ENCODE results near the gene HSPA14. TPM values are rescaled to one million over a fixed set of nuclear protein-coding genes. Genes with fewer than 3 reads are reported as not detected.
A peak's percentile ranks its signal among the peaks of the same experiment; 100 is the strongest.

HSPA14 gene
- total and polyA plus RNA-seq, 10 of the 15 experiments (the other 5 are each of a cell fraction or from before 2014, with no cell fraction given), result 26.6 to 56.1 (median 34.3) TPM

DNA sequence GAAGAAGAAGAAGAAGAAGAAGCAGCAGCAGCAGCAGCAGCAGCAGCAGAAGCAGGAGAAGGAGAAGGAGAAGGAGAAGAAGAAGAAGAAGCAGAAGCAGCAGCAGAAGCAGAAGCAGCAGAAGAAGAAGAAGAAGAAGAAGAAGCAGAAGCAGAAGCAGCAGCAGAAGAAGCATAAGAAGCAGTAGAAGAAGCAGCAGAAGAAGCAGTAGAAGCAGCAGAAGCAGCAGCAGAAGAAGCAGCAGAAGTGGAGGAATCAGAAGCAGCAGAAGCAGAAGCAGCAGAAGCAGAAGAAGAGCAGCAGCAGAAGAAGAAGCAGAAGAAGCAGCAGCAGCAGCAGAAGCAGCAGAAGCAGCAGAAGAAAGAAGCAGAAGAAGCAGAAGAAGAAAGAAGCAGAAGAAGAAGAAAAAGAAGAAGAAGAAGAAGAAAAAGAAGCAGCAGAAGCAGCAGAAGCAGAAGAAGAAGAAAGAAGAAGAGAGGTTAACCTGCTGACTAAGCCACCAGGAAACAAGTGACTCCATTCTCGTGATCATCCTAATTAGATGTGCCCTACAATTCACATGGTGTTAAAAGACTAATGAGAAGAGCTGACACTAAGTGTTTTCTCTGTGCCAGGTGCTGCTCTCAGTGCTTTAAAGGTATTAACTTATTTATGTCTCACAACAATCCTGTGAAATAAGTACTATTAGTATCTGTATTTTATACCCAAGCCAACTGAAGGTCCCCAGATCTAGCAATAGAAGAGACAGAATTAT is 11.9 kb upstream of the HSPA14 start:
- 0% methylated on average over 1 of the region's 1 CpG for WGBS (ENCODE audit: insufficient coverage, insufficient replicate concordance, low lambda C conversion rate, missing lambda C conversion rate)
- Histone ChIP-seq H3K36me3 (ENCODE audit: control insufficient read depth in 2 of 2, insufficient read depth in 2 of 2, low read length in 1 of 2) (no peaks in the 10 kb centered on the region), H4K20me1 (ENCODE audit: control insufficient read depth, insufficient read depth) (no peaks in the 10 kb centered on the region), H3K9me3 (replicated peaks; ENCODE audit: control insufficient read depth, insufficient read depth, low read length) (no peaks in the 10 kb centered on the region), H2AFZ (ENCODE audit: control insufficient read depth, low read depth, low read length) (no peak overlapping the region), H3K79me2 (ENCODE audit: control insufficient read depth, insufficient read depth, low read length) (no peaks in the 10 kb centered on the region), H3K27ac (ENCODE audit: control insufficient read depth, insufficient read depth) (no peak overlapping the region), H3K27me3 (replicated peaks in 1 of 2; ENCODE audit: control insufficient read depth in 2 of 2, insufficient read depth in 2 of 2, low read length in 1 of 2) (no peaks in the 10 kb centered on the region), H3K4me2 (ENCODE audit: control insufficient read depth, insufficient read depth) (no peak overlapping the region), H3K9ac (ENCODE audit: control insufficient read depth, insufficient read depth, low read length) (no peak overlapping the region), H3K4me3 (no peak overlapping the region), H3K4me1 (ENCODE audit: control insufficient read depth, insufficient read depth, low read length) (no peaks in the 10 kb centered on the region)
- ChIA-PET POLR2A (no interaction called here), RAD21 (ENCODE audit: unreplicated experiment) (interaction anchor here (0.6 kb wide), 1 partner anchor 226 kb away, joined by 3 read pairs; no protein-coding TSS in a partner anchor), CTCF (interaction anchor here (0.6 to 1.4 kb wide), 5 partner anchors 12 to 288 kb away, joined by 3 to 5 read pairs (median 4); partner anchors contain the start of genes CDNF, HSPA14 and MSANTD7), SMC1A (ENCODE audit: uncharacterized antibody, unreplicated experiment) (interaction anchor here (0.8 to 1.4 kb wide), 4 partner anchors 10 to 324 kb away, joined by 4 to 6 read pairs (median 4); partner anchors contain the start of gene CDNF)
- FAIRE-seq, result no peak
- in situ Hi-C loops (cut with MboI), result loop anchor here (10.0 kb wide), 1 partner anchor 631 kb away; no protein-coding TSS in a partner anchor
- DNase-seq (ENCODE audit: low read depth, low spot score), result no peak
- intact Hi-C loops (cut with micrococcal nuclease; ENCODE audit: unreplicated experiment), result no loop called here
- no TSS peak for BruUV-seq (replicated peaks)
- TF ChIP-seq RFX5 (IDR thresholded peaks at IDR 0.05; ENCODE audit: low read depth, low read length) (peak; percentile 57; the same call in 1 of the 2 replicates), ZNF207 (IDR thresholded peaks at IDR 0.05; ENCODE audit: borderline replicate concordance) (no peak), RELB (IDR thresholded peaks at IDR 0.05; ENCODE audit: low read depth) (no peak), ZBED1 (IDR thresholded peaks at IDR 0.05; ENCODE audit: borderline replicate concordance) (no peak), MTA2 (IDR thresholded peaks at IDR 0.05; ENCODE audit: low read depth) (0 out of 2 replicates have a peak, but pooled peaks have one; percentile 17)
- ATAC-seq, result no peak

All from GM12878 (cell line).